ENCODE measurements around the gene CHRNB4.
"Not testable (repeated sequence)": the region's sequence is repeated elsewhere in the genome, so short reads cannot be mapped to it uniquely, and the experiment has no call there.

CHRNB4 gene

GRCh38 chr15:78614021-78614420 lies 27.0 kb downstream of the CHRNB4 start:
- DNase-seq, result no peak

- not testable (repeated sequence) for DNase-seq
These were observed 31.5 kb downstream of the CHRNB4 start for GRCh38 chr15:78609551-78609950.

- DNase-seq, result no peak
These were observed 35.3 kb downstream of the CHRNB4 start for GRCh38 chr15:78605680-78606079.

GRCh38 chr15:78605201-78605600 lies 35.8 kb downstream of the CHRNB4 start:
- DNase-seq, result no peak

DNA sequence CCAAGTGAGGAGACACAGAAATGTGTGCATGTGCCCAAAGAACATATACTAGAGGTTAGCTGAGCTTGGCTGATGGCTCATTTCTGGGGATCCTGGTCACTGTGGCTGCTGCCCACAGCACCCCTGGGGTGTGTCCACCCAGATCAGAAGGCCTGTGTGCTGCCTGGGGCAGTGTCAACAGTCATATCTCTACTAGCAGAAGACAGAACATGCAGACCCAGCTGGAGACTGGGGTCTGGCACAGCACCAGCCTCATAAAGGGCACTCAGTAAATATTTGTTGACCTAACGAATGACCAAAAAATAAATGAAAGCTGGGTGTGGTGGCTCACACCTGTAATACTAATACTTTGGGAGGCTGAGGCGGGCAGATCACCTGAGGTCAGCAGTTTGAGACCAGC lies 36.6 kb downstream of the CHRNB4 start:
- no peak for DNase-seq

DNA sequence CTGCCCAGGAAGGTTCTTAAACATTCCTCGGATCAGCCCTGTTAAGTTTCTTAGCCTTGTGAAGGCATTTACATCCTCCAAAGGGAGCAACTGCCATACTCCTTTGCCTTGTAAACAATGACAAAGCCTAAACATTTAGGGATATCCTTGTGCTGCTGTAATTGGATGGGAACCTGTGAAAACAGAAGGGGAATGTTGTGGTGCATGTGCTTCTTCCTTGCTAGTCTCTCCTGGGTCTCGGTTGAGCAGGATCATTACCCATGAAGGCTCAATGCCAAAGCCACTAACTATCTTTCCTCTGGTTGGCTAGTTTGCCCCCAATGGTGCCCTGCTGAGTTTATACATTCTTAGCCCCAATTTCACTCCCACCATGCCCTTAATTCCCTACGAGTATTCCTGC lies 37.5 kb downstream of the CHRNB4 start:
- DNase-seq, result no peak

GRCh38 chr15:78599189-78599588 lies 41.8 kb downstream of the CHRNB4 start:
- DNase-seq, result no peak

- DNase-seq, result no peak
These were observed 42.7 kb downstream of the CHRNB4 start for GRCh38 chr15:78598348-78598747.

- no peak for DNase-seq
These were observed 43.4 kb downstream of the CHRNB4 start for GRCh38 chr15:78597583-78597982.

- DNase-seq, result no peak
These were observed 66.1 kb downstream of the CHRNB4 start for GRCh38 chr15:78574944-78575343.

All from islet precursor cell (in vitro differentiated cells).